ENCODE data around the gene NTF4. TPM values are rescaled to one million over a fixed set of nuclear protein-coding genes. Genes with fewer than 3 reads are reported as not detected.

The NTF4 gene
- total and polyA plus RNA-seq, 2 donors (not counting 1 experiment from before 2014, with no cell fraction given): not detected

- intact Hi-C loops (cut with micrococcal nuclease): no loop called here
- H3K27me3 Mint-ChIP-seq: no peaks in the 10 kb centered on the region
- ATAC-seq (ENCODE audit: low read depth) (no peak), DNase-seq (no peak)
- Histone ChIP-seq H2AFZ (ENCODE audit: insufficient read depth, low read depth, low read length, poor library complexity, severe bottlenecking) (no peak overlapping the region), H3K4me3 (ENCODE audit: control extremely low read depth in 1 of 5, extremely low read depth in 1 of 5, insufficient read depth in 1 of 5, low read depth in 2 of 5, low read length in 4 of 5) (no peak overlapping the region), H3K36me3 (replicated peaks in 1 of 2; ENCODE audit: control extremely low read depth in 1 of 2, control insufficient read depth in 1 of 2, extremely low read depth in 1 of 2, insufficient read depth in 2 of 2, low read length in 1 of 2) (peaks cover 1 to 77% of the 10 kb centered on the region in 2 experiments), H3K9ac (ENCODE audit: low read length) (no peak overlapping the region), H3K9me3 (ENCODE audit: control extremely low read depth in 1 of 3, control insufficient read depth in 2 of 3, insufficient read depth in 1 of 3, low read length in 2 of 3) (no peaks in the 10 kb centered on the region), H3K27me3 (replicated peaks in 1 of 4; ENCODE audit: control extremely low read depth in 1 of 4, control insufficient read depth in 3 of 4, insufficient read depth in 4 of 4, low read length in 3 of 4) (no peaks in the 10 kb centered on the region), H3K27ac (ENCODE audit: low read length in 2 of 2) (no peak overlapping the region), H3K79me2 (ENCODE audit: control insufficient read depth, insufficient read depth, low read length) (peaks cover 35% of the 10 kb centered on the region), H3K4me2 (replicated peaks; ENCODE audit: low read depth, low read length, poor library complexity, severe bottlenecking) (no peak overlapping the region), H3K4me1 (ENCODE audit: control insufficient read depth in 2 of 2, insufficient read depth in 2 of 2, low read length in 2 of 2) (peaks cover 13 to 14% of the 10 kb centered on the region in 2 donors), H4K20me1 (ENCODE audit: control insufficient read depth, insufficient read depth, low read length, poor library complexity, severe bottlenecking) (peaks cover 86% of the 10 kb centered on the region)
- no peak overlapping the region for H3K4me3 Mint-ChIP-seq
- no peak for TF ChIP-seq EZH2 (IDR thresholded peaks at IDR 0.05; ENCODE audit: borderline replicate concordance, insufficient read depth, low read depth, low read length, poor library complexity, severe bottlenecking)
- TF ChIP-seq, protein P1, sequence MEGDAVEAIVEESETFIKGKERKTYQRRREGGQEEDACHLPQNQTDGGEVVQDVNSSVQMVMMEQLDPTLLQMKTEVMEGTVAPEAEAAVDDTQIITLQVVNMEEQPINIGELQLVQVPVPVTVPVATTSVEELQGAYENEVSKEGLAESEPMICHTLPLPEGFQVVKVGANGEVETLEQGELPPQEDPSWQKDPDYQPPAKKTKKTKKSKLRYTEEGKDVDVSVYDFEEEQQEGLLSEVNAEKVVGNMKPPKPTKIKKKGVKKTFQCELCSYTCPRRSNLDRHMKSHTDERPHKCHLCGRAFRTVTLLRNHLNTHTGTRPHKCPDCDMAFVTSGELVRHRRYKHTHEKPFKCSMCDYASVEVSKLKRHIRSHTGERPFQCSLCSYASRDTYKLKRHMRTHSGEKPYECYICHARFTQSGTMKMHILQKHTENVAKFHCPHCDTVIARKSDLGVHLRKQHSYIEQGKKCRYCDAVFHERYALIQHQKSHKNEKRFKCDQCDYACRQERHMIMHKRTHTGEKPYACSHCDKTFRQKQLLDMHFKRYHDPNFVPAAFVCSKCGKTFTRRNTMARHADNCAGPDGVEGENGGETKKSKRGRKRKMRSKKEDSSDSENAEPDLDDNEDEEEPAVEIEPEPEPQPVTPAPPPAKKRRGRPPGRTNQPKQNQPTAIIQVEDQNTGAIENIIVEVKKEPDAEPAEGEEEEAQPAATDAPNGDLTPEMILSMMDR (IDR thresholded peaks at IDR 0.05): no peak
- H3K27ac Mint-ChIP-seq: no peak overlapping the region
- peaks cover 8% of the 10 kb centered on the region for H3K4me1 Mint-ChIP-seq
- WGBS (ENCODE audit: insufficient coverage): 92% methylated on average over 5 of the region's 12 CpGs
- ChIA-PET POLR2A (no interaction called here), CTCF (interaction anchor here (0.9 to 4.4 kb wide), 3 partner anchors 10 to 191 kb away, joined by 3 to 82 read pairs (median 4); no protein-coding TSS in a partner anchor)
- no peaks in the 10 kb centered on the region for H3K9me3 Mint-ChIP-seq (ENCODE audit: insufficient read depth)
Measured at GRCh38 chr19:49101160-49101559, 36.5 kb upstream of the NTF4 start.

DNA sequence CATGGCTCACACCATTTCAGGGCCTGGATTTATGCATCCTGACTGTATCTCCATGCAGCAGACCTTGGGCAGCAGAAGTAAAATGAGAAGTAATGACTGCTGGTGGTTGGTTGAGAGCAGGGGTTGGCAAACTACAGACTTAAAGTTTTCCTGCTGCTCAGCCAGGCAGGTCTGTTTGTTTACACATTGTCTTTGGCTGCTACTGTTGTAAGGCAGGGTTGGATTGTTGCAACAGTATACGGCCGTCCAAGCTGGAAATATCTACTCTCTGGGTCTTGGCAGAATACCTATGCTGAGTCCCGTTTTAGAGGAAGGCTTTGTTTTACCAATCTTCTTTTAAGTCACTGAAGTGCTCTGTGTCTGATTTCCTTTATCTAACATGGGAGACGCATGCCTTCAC, 34.2 kb upstream of the NTF4 start:
- H3K27ac Mint-ChIP-seq: no peak overlapping the region
- Histone ChIP-seq H3K36me3 (replicated peaks in 1 of 2; ENCODE audit: control extremely low read depth in 1 of 2, control insufficient read depth in 1 of 2, extremely low read depth in 1 of 2, insufficient read depth in 2 of 2, low read length in 1 of 2) (peaks cover 1 to 77% of the 10 kb centered on the region in 2 experiments), H2AFZ (ENCODE audit: insufficient read depth, low read depth, low read length, poor library complexity, severe bottlenecking) (no peak overlapping the region), H3K79me2 (ENCODE audit: control insufficient read depth, insufficient read depth, low read length) (peaks cover 48% of the 10 kb centered on the region), H3K4me1 (ENCODE audit: control insufficient read depth in 2 of 2, insufficient read depth in 2 of 2, low read length in 2 of 2) (peaks cover 7 to 9% of the 10 kb centered on the region in 2 donors), H3K9ac (ENCODE audit: low read length) (no peak overlapping the region), H3K9me3 (ENCODE audit: control extremely low read depth in 1 of 3, control insufficient read depth in 2 of 3, insufficient read depth in 1 of 3, low read length in 2 of 3) (no peaks in the 10 kb centered on the region), H3K27me3 (replicated peaks in 1 of 4; ENCODE audit: control extremely low read depth in 1 of 4, control insufficient read depth in 3 of 4, insufficient read depth in 4 of 4, low read length in 3 of 4) (no peaks in the 10 kb centered on the region), H3K4me3 (ENCODE audit: control extremely low read depth in 1 of 5, extremely low read depth in 1 of 5, insufficient read depth in 1 of 5, low read depth in 2 of 5, low read length in 4 of 5) (no peak overlapping the region), H3K4me2 (replicated peaks; ENCODE audit: low read depth, low read length, poor library complexity, severe bottlenecking) (no peak overlapping the region), H4K20me1 (ENCODE audit: control insufficient read depth, insufficient read depth, low read length, poor library complexity, severe bottlenecking) (peaks cover 93% of the 10 kb centered on the region), H3K27ac (ENCODE audit: low read length in 2 of 2) (no peak overlapping the region)
- intact Hi-C loops (cut with micrococcal nuclease): loop anchor here (2.0 kb wide), 1 partner anchor 16 kb away; the partner anchor contains the start of gene LIN7B
- DNase-seq (no peak), ATAC-seq (ENCODE audit: low read depth) (no peak)
- 100% methylated on average over 4 of the region's 4 CpGs for WGBS (ENCODE audit: insufficient coverage)
- POLR2A ChIA-PET: no interaction called here
- no peak overlapping the region for H3K4me3 Mint-ChIP-seq
- no peaks in the 10 kb centered on the region for H3K9me3 Mint-ChIP-seq (ENCODE audit: insufficient read depth)
- CTCF ChIA-PET: interaction anchor here (1.1 to 4.5 kb wide), 13 partner anchors 7 to 372 kb away, joined by 3 to 89 read pairs (median 9); no protein-coding TSS in a partner anchor
- no peaks in the 10 kb centered on the region for H3K27me3 Mint-ChIP-seq
- peaks cover 4% of the 10 kb centered on the region for H3K4me1 Mint-ChIP-seq
- TF ChIP-seq, protein P1 (IDR thresholded peaks at IDR 0.05): no peak
- TF ChIP-seq EZH2 (IDR thresholded peaks at IDR 0.05; ENCODE audit: borderline replicate concordance, insufficient read depth, low read depth, low read length, poor library complexity, severe bottlenecking): no peak

Data from B cell (primary cell).